Measurements from ENCODE around the gene SLC66A1.

Gene SLC66A1

GRCh38 chr1:19343617-19344350 is 31.7 kb downstream of the SLC66A1 start:
- no peak for FAIRE-seq

- FAIRE-seq, result no peak
These were observed 32.3 kb downstream of the SLC66A1 start for GRCh38 chr1:19344372-19344810.

GRCh38 chr1:19344831-19345230 is 32.7 kb downstream of the SLC66A1 start:
- no peak for FAIRE-seq

GRCh38 chr1:19345391-19345790 is 33.3 kb downstream of the SLC66A1 start:
- no peak for FAIRE-seq

GRCh38 chr1:19346026-19346425 is 33.9 kb downstream of the SLC66A1 start:
- FAIRE-seq, result peak; percentile 88

GRCh38 chr1:19347533-19348172 is 35.5 kb downstream of the SLC66A1 start:
- no peak for FAIRE-seq

GRCh38 chr1:19348441-19349198 is 36.5 kb downstream of the SLC66A1 start:
- FAIRE-seq, result no peak

GRCh38 chr1:19349999-19350398 is 37.9 kb downstream of the SLC66A1 start:
- FAIRE-seq, result no peak

GRCh38 chr1:19350566-19350965 is 38.4 kb downstream of the SLC66A1 start:
- FAIRE-seq, result no peak

- FAIRE-seq, result no peak
These were observed 39.7 kb downstream of the SLC66A1 start for GRCh38 chr1:19351873-19352272.

- no peak for FAIRE-seq
These were observed 40.7 kb downstream of the SLC66A1 start for GRCh38 chr1:19352839-19353238.

GRCh38 chr1:19353596-19353995 is 41.5 kb downstream of the SLC66A1 start:
- FAIRE-seq, result no peak

GRCh38 chr1:19354531-19354981 is 42.4 kb downstream of the SLC66A1 start:
- FAIRE-seq, result no peak

GRCh38 chr1:19356266-19356665 is 44.1 kb downstream of the SLC66A1 start:
- no peak for FAIRE-seq

- FAIRE-seq, result no peak
These were observed 45.3 kb downstream of the SLC66A1 start for GRCh38 chr1:19357299-19357986.

- no peak for FAIRE-seq
These were observed 46.6 kb downstream of the SLC66A1 start for GRCh38 chr1:19358710-19359109.

- no peak for FAIRE-seq
These were observed 47.2 kb downstream of the SLC66A1 start for GRCh38 chr1:19359357-19359756.

- no peak for FAIRE-seq
These were observed 47.9 kb downstream of the SLC66A1 start for GRCh38 chr1:19360016-19360415.

- no peak for FAIRE-seq
These were observed 48.3 kb downstream of the SLC66A1 start for GRCh38 chr1:19360432-19360831.

- FAIRE-seq, result no peak
These were observed 48.9 kb downstream of the SLC66A1 start for GRCh38 chr1:19360843-19361610.

GRCh38 chr1:19361611-19362147 is 49.6 kb downstream of the SLC66A1 start:
- FAIRE-seq, result no peak

All from colon (tissue), 2 donors.